Erythroblast (primary cell): ENCODE results near the gene PSPN.

Experiments
- GATA1 ChIP-seq: IDR thresholded peaks from 2 replicates; pipeline ENCODE4 v1.6.1; 2011; ENCODE audit warnings: low read depth, mild to moderate bottlenecking, control low read depth, low read length, moderate library complexity
- POLR2A ChIP-seq: IDR thresholded peaks from 2 replicates; pipeline ENCODE4 v1.6.1; 2011; ENCODE audit warnings: mild to moderate bottlenecking, low read length

GRCh38 chr19:6326815-6327214 lies 48.9 kb downstream of the PSPN start:
- TF ChIP-seq POLR2A (no peak), GATA1 (no peak)
